ENCODE results near the gene LANCL2. TPM values are rescaled to one million over a fixed set of nuclear protein-coding genes. Genes with fewer than 3 reads are reported as not detected.
"Not testable (repeated sequence)": the region's sequence is repeated elsewhere in the genome, so short reads cannot be mapped to it uniquely, and the experiment has no call there.

Gene LANCL2
- polyA plus RNA-seq, 3 donors, result 26.0 to 29.0 (median 27.3) TPM

- DNase-seq (ENCODE audit: low read depth in 3 of 3, low spot score in 2 of 3), result no peak
These were observed 100.6 kb downstream of the LANCL2 start for GRCh38 chr7:55465691-55466090.

GRCh38 chr7:55467047-55467593 is 102.0 kb downstream of the LANCL2 start:
- no peak for DNase-seq (ENCODE audit: low read depth in 3 of 3, low spot score in 2 of 3)

- DNase-seq (ENCODE audit: low read depth in 3 of 3, low spot score in 2 of 3), result no peak
These were observed 103.4 kb downstream of the LANCL2 start for GRCh38 chr7:55468495-55468894.

GRCh38 chr7:55469271-55469681 is 104.1 kb downstream of the LANCL2 start:
- no peak for DNase-seq (ENCODE audit: low read depth in 3 of 3, low spot score in 2 of 3)

- DNase-seq (ENCODE audit: low read depth in 3 of 3, low spot score in 2 of 3), result no peak
These were observed 104.6 kb downstream of the LANCL2 start for GRCh38 chr7:55469721-55470120.

- no peak for DNase-seq (ENCODE audit: low read depth in 3 of 3, low spot score in 2 of 3)
These were observed 105.1 kb downstream of the LANCL2 start for GRCh38 chr7:55470261-55470660.

GRCh38 chr7:55471594-55471993 is 106.5 kb downstream of the LANCL2 start:
- not testable (repeated sequence) for DNase-seq (ENCODE audit: low read depth in 3 of 3, low spot score in 2 of 3)

GRCh38 chr7:55472406-55472805 is 107.3 kb downstream of the LANCL2 start:
- DNase-seq (ENCODE audit: low read depth in 3 of 3, low spot score in 2 of 3), result not testable (repeated sequence)

- no peak for DNase-seq (ENCODE audit: low read depth in 3 of 3, low spot score in 2 of 3)
These were observed 108.0 kb downstream of the LANCL2 start for GRCh38 chr7:55472928-55473725.

- no peak for DNase-seq (ENCODE audit: low read depth in 3 of 3, low spot score in 2 of 3)
These were observed 108.8 kb downstream of the LANCL2 start for GRCh38 chr7:55473932-55474331.

- no peak for DNase-seq (ENCODE audit: low read depth in 3 of 3, low spot score in 2 of 3)
These were observed 110.1 kb downstream of the LANCL2 start for GRCh38 chr7:55474944-55475854.

GRCh38 chr7:55475855-55476803 is 111.0 kb downstream of the LANCL2 start:
- DNase-seq (ENCODE audit: low read depth in 3 of 3, low spot score in 2 of 3), result no peak

GRCh38 chr7:55476852-55477780 is 112.0 kb downstream of the LANCL2 start:
- DNase-seq (ENCODE audit: low read depth in 3 of 3, low spot score in 2 of 3), result no peak

- no peak for DNase-seq (ENCODE audit: low read depth in 3 of 3, low spot score in 2 of 3)
These were observed 112.7 kb downstream of the LANCL2 start for GRCh38 chr7:55477781-55478374.

GRCh38 chr7:55478700-55479099 is 113.6 kb downstream of the LANCL2 start:
- no peak for DNase-seq (ENCODE audit: low read depth in 3 of 3, low spot score in 2 of 3)

- DNase-seq (ENCODE audit: low read depth in 3 of 3, low spot score in 2 of 3), result no peak
These were observed 116.0 kb downstream of the LANCL2 start for GRCh38 chr7:55481155-55481554.

- no peak for DNase-seq (ENCODE audit: low read depth in 3 of 3, low spot score in 2 of 3)
These were observed 117.9 kb downstream of the LANCL2 start for GRCh38 chr7:55483046-55483445.

All from right renal cortex interstitium (tissue), 3 donors.